GM20000 (cell line): ENCODE results near the gene MTAP.

Experiments used
- DNase-seq: peaks from one replicate; pipeline ENCODE4 v3.0.0; 2012; ENCODE audit warnings: low spot score
- CTCF ChIP-seq: IDR thresholded peaks from 2 replicates; pipeline ENCODE4 v1.5.1; 2012; ENCODE audit warnings: mild to moderate bottlenecking, control low read depth; ENCODE audit errors: extremely low read depth, missing control alignments

The MTAP gene

GRCh38 chr9:21831841-21832509 lies 29.5 kb downstream of the MTAP start:
- peak; percentile 64 for DNase-seq
- no peak for TF ChIP-seq CTCF

GRCh38 chr9:21833090-21833801 lies 30.8 kb downstream of the MTAP start:
- TF ChIP-seq CTCF, result no peak
- peak; percentile 25 for DNase-seq

DNA sequence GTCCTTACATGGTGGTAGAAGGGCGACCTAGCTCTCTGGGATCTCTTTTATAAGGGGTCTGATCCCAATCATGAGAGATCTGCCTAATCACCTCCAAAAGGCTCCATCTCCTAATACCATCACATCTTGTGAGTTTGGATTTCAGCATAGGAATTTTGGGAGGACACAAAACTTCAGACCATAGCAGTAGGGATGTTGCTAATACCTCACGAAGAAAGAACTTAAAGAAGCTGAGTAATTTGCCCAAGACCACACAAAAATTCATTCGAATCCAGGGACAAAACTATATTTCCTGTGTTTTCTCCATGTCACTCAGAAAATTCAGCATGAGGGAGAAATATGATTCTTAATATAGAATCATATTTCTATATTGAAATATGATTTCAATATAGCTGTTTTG lies 32.7 kb downstream of the MTAP start:
- no peak for TF ChIP-seq CTCF
- no peak for DNase-seq

DNA sequence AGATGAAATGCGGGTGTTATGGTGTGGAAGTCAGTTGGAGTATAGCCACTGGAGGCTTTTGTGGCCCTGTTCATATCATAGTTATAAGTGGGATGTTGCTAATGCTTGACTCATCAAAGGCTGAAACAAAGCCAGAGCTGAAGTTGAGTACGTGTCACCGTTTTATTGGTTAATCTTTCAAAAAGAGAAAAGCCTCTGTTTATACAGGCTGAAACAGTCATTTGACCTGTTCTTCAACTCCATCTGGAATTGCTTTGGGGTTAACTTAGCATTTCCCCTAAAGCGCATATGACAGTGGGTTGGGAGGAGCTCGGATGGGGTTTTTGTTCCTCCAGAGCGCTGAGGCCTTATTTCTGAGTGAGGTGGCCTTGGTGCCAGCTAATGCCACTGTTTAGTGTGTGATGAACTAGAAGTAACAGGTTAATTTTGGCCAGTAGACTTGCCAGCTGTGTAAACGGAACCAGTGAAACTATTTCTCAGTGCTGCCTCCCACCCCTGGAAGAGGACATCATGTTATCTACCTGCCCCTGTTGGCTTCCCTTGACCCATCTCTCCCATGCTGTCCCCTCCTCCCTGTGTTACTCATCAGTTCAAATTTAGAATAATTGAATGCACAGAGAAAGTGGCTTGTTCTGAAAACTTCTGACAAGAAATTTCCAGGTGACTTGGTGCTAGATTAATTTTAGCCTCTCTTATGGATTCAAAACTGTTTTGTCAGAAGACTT lies 34.2 kb downstream of the MTAP start:
- TF ChIP-seq CTCF, result no peak
- no peak for DNase-seq

- TF ChIP-seq CTCF, result no peak
- no peak for DNase-seq
Observed at GRCh38 chr9:21837501-21837900, 35.1 kb downstream of the MTAP start.

DNA sequence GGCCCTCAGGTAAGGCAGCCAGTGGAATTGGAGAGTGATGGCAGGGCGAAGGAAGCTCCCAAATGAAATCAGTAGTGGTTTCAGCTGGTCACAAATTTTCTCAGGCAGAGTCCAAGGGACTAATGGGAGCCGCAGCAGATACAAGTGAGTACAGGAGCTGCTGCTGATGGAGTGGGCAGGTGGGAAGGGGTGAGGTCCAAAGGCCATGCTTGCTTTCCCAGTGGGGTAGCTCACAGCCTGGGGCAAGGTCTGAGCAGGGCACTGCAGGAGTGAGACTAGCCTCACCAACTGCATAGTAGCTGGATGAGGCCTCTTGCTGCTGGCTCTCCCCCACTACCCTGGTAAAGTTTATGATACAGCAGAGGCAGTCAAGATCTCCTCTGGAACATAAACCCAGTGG lies 38.2 kb downstream of the MTAP start:
- no peak for DNase-seq
- no peak for TF ChIP-seq CTCF

GRCh38 chr9:21841133-21841532 lies 38.7 kb downstream of the MTAP start:
- DNase-seq, result no peak
- no peak for TF ChIP-seq CTCF
